GM10248 (cell line): ENCODE data around the gene DDR2.

Experiments used
- CTCF ChIA-PET: fragments of 300-600 bp; sonication (Branson Sonifier 250); formaldehyde crosslinking; extraction: SDS; loops from one replicate; lab custom pipeline; 2021; ENCODE audit warnings: antibody characterized with exemption; lab: Yijun Ruan, JAX
- POLR2A ChIA-PET: fragments of 350-650 bp; sonication (Branson Sonifier 250); formaldehyde crosslinking; extraction: SDS; loops from one replicate; lab custom pipeline; 2020; ENCODE audit warnings: antibody characterized with exemption; lab: Yijun Ruan, JAX
- DNase-seq: peaks from one replicate; pipeline ENCODE4 v3.0.0; 2012; ENCODE audit errors: extremely low spot score
- CTCF ChIP-seq: IDR thresholded peaks from 2 replicates; pipeline ENCODE4 v1.5.1; 2012; ENCODE audit warnings: mild to moderate bottlenecking, low read depth; ENCODE audit errors: extremely low read depth, missing control alignments, control extremely low read depth

Gene DDR2

GRCh38 chr1:162700131-162700530 is 67.9 kb downstream of the DDR2 start:
- TF ChIP-seq CTCF: no peak
- POLR2A ChIA-PET: no interaction called here
- CTCF ChIA-PET: interaction anchor here (1.2 to 5.9 kb wide), 5 partner anchors 11 to 29 kb away, joined by 3 to 42 read pairs (median 4); no protein-coding TSS in a partner anchor

DNA sequence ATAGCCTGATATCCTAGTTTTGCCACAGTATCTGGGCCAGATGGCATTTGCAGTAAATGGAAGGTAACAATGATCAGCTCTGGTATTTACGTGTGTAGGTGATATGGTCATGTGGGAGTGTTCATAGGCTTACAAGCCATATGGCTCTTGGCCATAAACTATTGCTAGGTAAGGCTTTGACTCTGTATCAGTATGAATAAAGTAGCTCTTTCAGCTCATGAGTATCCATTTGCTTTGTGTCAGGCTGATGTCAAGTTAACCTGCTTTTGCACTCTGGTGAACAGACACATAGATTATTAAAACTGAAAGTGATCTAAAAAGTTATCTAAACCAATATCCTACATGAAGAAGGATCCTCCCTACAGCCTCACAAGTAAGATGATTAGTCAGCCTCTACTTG is 69.0 kb downstream of the DDR2 start:
- ChIA-PET CTCF (interaction anchor here (1.0 to 5.9 kb wide), 10 partner anchors 12 to 199 kb away, joined by 3 to 42 read pairs (median 4); no protein-coding TSS in a partner anchor), POLR2A (interaction anchor here (0.8 kb wide), 1 partner anchor 71 kb away, joined by 3 read pairs; no protein-coding TSS in a partner anchor)
- TF ChIP-seq CTCF: no peak
- DNase-seq: no peak

More at GRCh38 chr1:162700131-162700530, 67.9 kb downstream of the DDR2 start:
- DNase-seq: no peak

DNA sequence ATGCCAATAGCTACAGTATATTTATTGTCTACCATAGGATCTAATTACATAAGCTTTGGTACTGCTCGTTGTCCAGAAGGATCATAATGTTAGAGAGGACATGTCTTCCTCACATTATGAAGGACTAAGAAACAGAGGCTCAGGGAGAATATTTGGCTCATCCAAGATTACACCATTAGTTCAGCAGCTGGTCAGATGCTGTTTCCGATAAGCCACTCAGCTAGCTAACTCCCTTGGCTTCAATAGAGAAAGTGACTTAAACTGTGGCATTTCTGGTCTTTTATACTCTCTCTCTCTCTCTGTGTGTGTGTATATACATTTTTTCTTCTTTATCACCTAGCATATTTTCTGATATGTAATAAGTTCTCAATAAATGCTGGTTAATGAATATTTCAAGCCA is 70.4 kb downstream of the DDR2 start:
- TF ChIP-seq CTCF: no peak
- ChIA-PET CTCF (interaction anchor here (1.2 to 1.7 kb wide), 4 partner anchors 10 to 57 kb away, joined by 4 to 6 read pairs (median 4); no protein-coding TSS in a partner anchor), POLR2A (no interaction called here)
- no peak for DNase-seq

DNA sequence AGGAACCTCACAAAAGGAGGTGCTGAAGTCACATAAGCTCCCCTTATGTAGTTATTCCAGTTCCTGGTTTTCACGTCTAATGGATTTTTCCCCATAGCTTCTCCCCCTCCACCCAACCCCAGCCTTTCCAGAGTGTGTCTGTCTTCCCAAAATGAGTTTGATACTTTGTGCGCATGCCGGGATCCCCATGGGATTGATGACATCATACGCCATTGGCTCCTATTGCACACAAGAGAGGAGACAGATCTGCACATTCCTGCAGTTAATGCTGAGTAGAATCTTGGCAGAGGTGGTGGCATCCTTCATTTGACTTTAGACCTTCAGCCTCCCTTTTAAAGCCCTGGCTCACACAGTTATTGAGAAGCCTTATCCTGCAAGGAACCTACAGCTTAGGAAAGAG is 71.4 kb downstream of the DDR2 start:
- ChIA-PET POLR2A (no interaction called here), CTCF (interaction anchor here (1.7 kb wide), 1 partner anchor 9 kb away, joined by 6 read pairs; no protein-coding TSS in a partner anchor)
- no peak for DNase-seq
- no peak for TF ChIP-seq CTCF

GRCh38 chr1:162704673-162705424 is 72.6 kb downstream of the DDR2 start:
- CTCF ChIA-PET: interaction anchor here (0.7 kb wide), 1 partner anchor 91 kb away, joined by 3 read pairs; no protein-coding TSS in a partner anchor
- POLR2A ChIA-PET: no interaction called here
- TF ChIP-seq CTCF: no peak
- no peak for DNase-seq

DNA sequence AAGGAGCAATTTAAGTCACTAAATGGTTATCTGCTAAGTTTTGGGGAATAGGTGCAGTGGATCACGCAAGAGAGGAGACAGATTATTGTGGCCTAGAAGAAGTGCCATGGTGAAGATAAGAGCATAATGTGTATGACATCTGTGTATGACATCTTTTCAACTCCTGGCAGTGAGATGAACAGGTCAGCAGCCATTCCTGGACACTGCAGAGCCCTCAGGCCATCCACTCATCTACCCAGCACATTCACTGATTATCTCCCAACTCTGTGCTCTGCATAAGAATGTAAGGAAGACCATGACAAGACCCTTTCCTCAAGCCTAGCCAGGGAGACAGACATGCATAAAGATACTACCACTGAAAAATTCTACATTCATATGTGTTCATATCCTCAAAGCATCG is 73.7 kb downstream of the DDR2 start:
- ChIA-PET POLR2A (no interaction called here), CTCF (interaction anchor here (0.9 kb wide), 1 partner anchor 12 kb away, joined by 3 read pairs; no protein-coding TSS in a partner anchor)
- TF ChIP-seq CTCF: no peak
- no peak for DNase-seq
